Parathyroid adenoma (tissue), 2 donors: ENCODE data around the gene PIGC.
A peak's percentile ranks its signal among the peaks of the same experiment; 100 is the strongest.

Experiments
- H2AFZ ChIP-seq: fragments of 300-600 bp; sonication (generic); one replicate; pipeline ENCODE4 v1.7.0; 2017; ENCODE audit warnings: antibody characterized with exemption, mild to moderate bottlenecking
- H3K27ac ChIP-seq: fragments of 300-600 bp; sonication (generic); one replicate; pipeline ENCODE4 v1.7.0; 2017
- H3K27me3 ChIP-seq: fragments of 300-600 bp; sonication (generic); one replicate; pipeline ENCODE4 v1.7.0; 2017; ENCODE audit warnings: low read length; ENCODE audit not compliant: control insufficient read depth, insufficient read depth
- H3K36me3 ChIP-seq: fragments of 300-600 bp; sonication (generic); one replicate; pipeline ENCODE4 v1.7.0; 2017; ENCODE audit warnings: low read length; ENCODE audit not compliant: control insufficient read depth, insufficient read depth
- H3K4me1 ChIP-seq: fragments of 300-600 bp; sonication (generic); one replicate; pipeline ENCODE4 v1.7.0; 2017; ENCODE audit warnings: control low read depth
- H3K4me2 ChIP-seq: fragments of 300-600 bp; sonication (generic); one replicate; pipeline ENCODE4 v1.7.0; 2017; ENCODE audit warnings: low read length
- H3K4me3 ChIP-seq: fragments of 300-600 bp; sonication (generic); one replicate; pipeline ENCODE4 v1.7.0; 2017; ENCODE audit warnings: low read depth, low read length
- H3K79me2 ChIP-seq: fragments of 300-600 bp; sonication (generic); one replicate; pipeline ENCODE4 v1.7.0; 2017; ENCODE audit warnings: control low read depth
- H3K9ac ChIP-seq: fragments of 300-600 bp; sonication (generic); one replicate; pipeline ENCODE4 v1.7.0; 2017; ENCODE audit warnings: mild to moderate bottlenecking
- H3K9me3 ChIP-seq: fragments of 300-600 bp; sonication (generic); one replicate; pipeline ENCODE4 v1.7.0; 2017; ENCODE audit warnings: low read length; ENCODE audit not compliant: control insufficient read depth
- CTCF ChIP-seq: fragments of 300-600 bp; sonication (generic); IDR thresholded peaks from one replicate; pipeline ENCODE4 v1.7.0; 2017; ENCODE audit warnings: antibody characterized with exemption, mild to moderate bottlenecking
- donor health status: primary hyperparathyroidism.

Gene PIGC

GRCh38 chr1:172443666-172444453, at the start of gene PIGC:
Gene PIGC, minus strand, starts transcription at chr1:172444069. Its CDS starts 1,447 bp downstream, at chr1:172442622.
- H2AFZ ChIP-seq: peak within 1 kb of the TSS; percentile 77
- H3K79me2 ChIP-seq: peaks cover 4% of the 10 kb centered on the region
- peak within 1 kb of the TSS; percentile 85 for H3K4me3 ChIP-seq
- H3K27ac ChIP-seq: peak within 1 kb of the TSS; percentile 27
- H3K27me3 ChIP-seq: no peaks in the 10 kb centered on the region
- peak; percentile 79 for TF ChIP-seq CTCF
- peaks cover 3% of the 10 kb centered on the region for H3K4me1 ChIP-seq
- H3K9ac ChIP-seq: peak within 1 kb of the TSS; percentile 12
- H3K9me3 ChIP-seq: no peaks in the 10 kb centered on the region
- H3K4me2 ChIP-seq: peak within 1 kb of the TSS; percentile 87
- H3K36me3 ChIP-seq: no peaks in the 10 kb centered on the region

- no peak overlapping the region for H2AFZ ChIP-seq
- no peak overlapping the region for H3K27ac ChIP-seq
- H3K4me1 ChIP-seq: peaks cover 10% of the 10 kb centered on the region
- H3K9ac ChIP-seq: no peak overlapping the region
- no peak overlapping the region for H3K4me3 ChIP-seq
- no peak for TF ChIP-seq CTCF
- no peak overlapping the region for H3K4me2 ChIP-seq
- H3K27me3 ChIP-seq: no peaks in the 10 kb centered on the region
- H3K36me3 ChIP-seq: no peaks in the 10 kb centered on the region
- no peaks in the 10 kb centered on the region for H3K79me2 ChIP-seq
- H3K9me3 ChIP-seq: no peaks in the 10 kb centered on the region
Measured at GRCh38 chr1:172492421-172492820, 48.6 kb upstream of the PIGC start.

GRCh38 chr1:172489847-172490246, 46.0 kb upstream of the PIGC start:
- Histone ChIP-seq H3K36me3 (no peaks in the 10 kb centered on the region), H3K4me1 (no peaks in the 10 kb centered on the region), H3K9me3 (no peaks in the 10 kb centered on the region), H3K4me2 (no peak overlapping the region), H3K27me3 (no peaks in the 10 kb centered on the region), H3K9ac (no peak overlapping the region), H2AFZ (no peak overlapping the region), H3K27ac (no peak overlapping the region), H3K79me2 (no peaks in the 10 kb centered on the region), H3K4me3 (no peak overlapping the region)
- TF ChIP-seq CTCF: no peak

- no peaks in the 10 kb centered on the region for H3K27me3 ChIP-seq
- no peak overlapping the region for H3K27ac ChIP-seq
- no peak overlapping the region for H3K9ac ChIP-seq
- no peak for TF ChIP-seq CTCF
- H2AFZ ChIP-seq: no peak overlapping the region
- H3K4me1 ChIP-seq: no peaks in the 10 kb centered on the region
- no peaks in the 10 kb centered on the region for H3K79me2 ChIP-seq
- H3K4me3 ChIP-seq: no peak overlapping the region
- no peaks in the 10 kb centered on the region for H3K36me3 ChIP-seq
- H3K4me2 ChIP-seq: no peak overlapping the region
- no peaks in the 10 kb centered on the region for H3K9me3 ChIP-seq
Measured at GRCh38 chr1:172488393-172488792, 44.5 kb upstream of the PIGC start.

GRCh38 chr1:172487550-172487949, 43.7 kb upstream of the PIGC start:
- no peaks in the 10 kb centered on the region for H3K27me3 ChIP-seq
- no peak overlapping the region for H3K4me2 ChIP-seq
- H3K4me1 ChIP-seq: no peaks in the 10 kb centered on the region
- H3K36me3 ChIP-seq: no peaks in the 10 kb centered on the region
- H3K4me3 ChIP-seq: no peak overlapping the region
- H2AFZ ChIP-seq: no peak overlapping the region
- TF ChIP-seq CTCF: no peak
- H3K9me3 ChIP-seq: no peaks in the 10 kb centered on the region
- H3K79me2 ChIP-seq: no peaks in the 10 kb centered on the region
- H3K27ac ChIP-seq: no peak overlapping the region
- H3K9ac ChIP-seq: no peak overlapping the region
